GM12892 (cell line): Measurements from ENCODE around the gene APOF.

Source experiments
- POLR2A ChIP-seq: IDR thresholded peaks from 2 replicates; pipeline ENCODE4 v1.6.1; 2011; ENCODE audit warnings: low read depth, low read length, control low read depth
- POLR2AphosphoS5 ChIP-seq: IDR thresholded peaks from 2 replicates; pipeline ENCODE4 v1.6.1; 2011; ENCODE audit warnings: low read depth, low read length, control low read depth
- TAF1 ChIP-seq: IDR thresholded peaks from 2 replicates; pipeline ENCODE4 v1.6.1; 2011; ENCODE audit warnings: low read depth, mild to moderate bottlenecking, control low read depth, low read length, borderline replicate concordance

DNA sequence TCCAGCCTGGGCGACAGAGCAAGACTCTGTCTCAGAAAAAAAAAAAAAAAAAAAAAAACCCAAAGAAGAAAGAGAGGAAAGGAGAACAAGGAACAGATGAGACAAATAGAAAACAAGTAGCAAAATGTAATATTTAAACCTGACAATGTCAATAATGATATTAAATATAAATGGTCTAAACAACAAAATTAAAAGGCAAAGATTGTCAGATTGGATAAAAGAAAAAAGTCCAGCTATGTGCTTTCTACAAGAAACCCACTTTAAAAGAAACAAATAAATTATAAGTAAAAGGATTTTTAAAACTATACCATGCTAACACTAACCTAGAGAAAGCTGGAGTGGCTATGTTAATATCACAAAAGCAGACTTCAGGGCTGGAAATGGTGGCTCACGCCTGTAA lies 29.7 kb upstream of the APOF start:
- no peak for TF ChIP-seq POLR2AphosphoS5
- TF ChIP-seq POLR2A = no peak
- no peak for TF ChIP-seq TAF1
